Bronchial epithelial cell (primary cell): ENCODE data around the gene CUL3. TPM values are rescaled to one million over a fixed set of nuclear protein-coding genes. Genes with fewer than 3 reads are reported as not detected.

Source experiments
- DNase-seq: peaks from one replicate; pipeline ENCODE4 v3.0.0-alpha.2; 2010; ENCODE audit warnings: low read depth
- FAIRE-seq: peaks from 2 replicates; lab custom pipeline; 2011; peaks lifted over from hg19 to GRCh38; lab: Jason Lieb, UNC
- H3K27me3 ChIP-seq: 2 replicates; pipeline ENCODE4 v1.5.1; 2011; ENCODE audit warnings: low read length; ENCODE audit not compliant: control insufficient read depth, insufficient read depth
- H3K36me3 ChIP-seq: 2 replicates; pipeline ENCODE4 v1.5.1; 2011; ENCODE audit warnings: low read length; ENCODE audit not compliant: control insufficient read depth, insufficient read depth
- H3K4me3 ChIP-seq: 2 replicates; pipeline ENCODE4 v1.5.1; 2011; ENCODE audit warnings: mild to moderate bottlenecking, low read depth, low read length, control low read depth
- total RNA-seq: library from RNA; depleted of rRNA; stranded (reverse); fragments of >200 nt; gene quantifications from 2 replicates; pipeline ENCODE4 v1.2.1, GENCODE V29; 2014
- TF ChIP-seq, protein P1 (sequence below): IDR thresholded peaks from 2 replicates; pipeline ENCODE4 v1.5.1; 2011; ENCODE audit warnings: mild to moderate bottlenecking, moderate library complexity, low read length, control low read depth, inconsistent platforms; ENCODE audit not compliant: insufficient read depth, severe bottlenecking

Gene CUL3
- total RNA-seq, 1 donor from 2014 or later = 53.7 TPM

DNA sequence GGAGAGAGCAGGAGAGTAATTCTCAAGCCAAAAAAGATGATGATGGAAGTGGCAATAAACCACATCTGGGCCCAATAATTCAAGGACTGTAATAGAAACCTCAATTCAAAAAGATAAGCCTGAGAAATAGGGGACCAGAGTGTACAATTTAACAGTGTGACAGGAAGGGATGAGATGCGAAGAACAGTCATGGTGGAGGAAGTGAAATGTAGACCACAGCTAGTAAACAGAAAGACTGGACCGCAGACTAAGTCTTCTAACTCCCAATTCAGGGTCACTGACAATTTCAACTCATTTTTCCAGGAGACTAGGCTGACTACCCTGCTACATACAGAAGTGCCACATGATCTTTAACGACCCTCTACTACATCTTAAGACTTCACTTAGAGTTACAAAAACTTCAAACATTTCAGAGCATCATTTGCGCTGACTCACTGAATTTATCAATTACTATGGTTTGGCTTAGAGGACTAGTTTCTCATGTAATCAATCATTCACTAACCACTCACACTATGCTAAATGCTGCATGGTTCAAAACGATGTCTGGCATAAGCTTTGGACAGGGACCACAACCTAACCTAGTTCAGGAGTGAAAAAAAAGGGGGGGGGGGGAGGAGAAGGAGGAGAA, 9.0 kb downstream of the CUL3 start:
- Histone ChIP-seq H3K36me3 (no peaks in the 10 kb centered on the region), H3K27me3 (no peaks in the 10 kb centered on the region), H3K4me3 (no peak overlapping the region)
- peak; percentile 72 for FAIRE-seq
- TF ChIP-seq, protein P1, sequence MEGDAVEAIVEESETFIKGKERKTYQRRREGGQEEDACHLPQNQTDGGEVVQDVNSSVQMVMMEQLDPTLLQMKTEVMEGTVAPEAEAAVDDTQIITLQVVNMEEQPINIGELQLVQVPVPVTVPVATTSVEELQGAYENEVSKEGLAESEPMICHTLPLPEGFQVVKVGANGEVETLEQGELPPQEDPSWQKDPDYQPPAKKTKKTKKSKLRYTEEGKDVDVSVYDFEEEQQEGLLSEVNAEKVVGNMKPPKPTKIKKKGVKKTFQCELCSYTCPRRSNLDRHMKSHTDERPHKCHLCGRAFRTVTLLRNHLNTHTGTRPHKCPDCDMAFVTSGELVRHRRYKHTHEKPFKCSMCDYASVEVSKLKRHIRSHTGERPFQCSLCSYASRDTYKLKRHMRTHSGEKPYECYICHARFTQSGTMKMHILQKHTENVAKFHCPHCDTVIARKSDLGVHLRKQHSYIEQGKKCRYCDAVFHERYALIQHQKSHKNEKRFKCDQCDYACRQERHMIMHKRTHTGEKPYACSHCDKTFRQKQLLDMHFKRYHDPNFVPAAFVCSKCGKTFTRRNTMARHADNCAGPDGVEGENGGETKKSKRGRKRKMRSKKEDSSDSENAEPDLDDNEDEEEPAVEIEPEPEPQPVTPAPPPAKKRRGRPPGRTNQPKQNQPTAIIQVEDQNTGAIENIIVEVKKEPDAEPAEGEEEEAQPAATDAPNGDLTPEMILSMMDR = no peak
- DNase-seq = no peak

DNA sequence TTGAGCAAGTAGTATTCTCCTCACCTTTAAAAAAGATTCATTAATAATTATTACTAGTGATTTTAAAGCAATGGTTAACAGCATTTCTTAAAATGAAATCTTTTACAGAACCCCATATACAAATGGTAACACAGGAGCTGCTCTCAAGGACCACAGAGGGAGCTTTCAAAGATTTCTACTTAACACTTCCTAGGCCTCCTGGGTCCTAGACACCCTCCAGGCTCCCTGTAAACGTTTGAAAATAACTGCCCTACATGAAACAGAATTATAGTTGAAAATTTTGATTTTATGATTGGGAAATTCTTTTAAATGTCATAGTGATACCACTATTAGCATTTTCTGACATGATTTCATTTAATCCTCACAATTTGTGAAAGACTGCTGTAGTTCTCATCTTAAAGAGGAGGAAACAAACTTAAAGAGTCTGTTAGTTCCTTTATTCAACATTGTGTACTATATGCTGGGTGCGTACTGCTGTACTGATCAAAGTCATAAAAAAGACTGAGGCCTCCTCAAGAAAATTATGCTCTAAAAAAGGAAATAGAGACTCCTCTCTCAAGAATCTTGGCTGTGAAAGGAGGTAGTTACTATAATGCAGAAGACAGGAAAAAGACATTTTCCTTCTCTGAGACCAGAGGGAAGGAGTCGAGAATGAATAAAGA, 10.6 kb downstream of the CUL3 start:
- Histone ChIP-seq H3K27me3 (no peaks in the 10 kb centered on the region), H3K36me3 (no peaks in the 10 kb centered on the region), H3K4me3 (no peak overlapping the region)
- TF ChIP-seq, protein P1 = no peak
- DNase-seq = no peak
- FAIRE-seq = no peak

DNA sequence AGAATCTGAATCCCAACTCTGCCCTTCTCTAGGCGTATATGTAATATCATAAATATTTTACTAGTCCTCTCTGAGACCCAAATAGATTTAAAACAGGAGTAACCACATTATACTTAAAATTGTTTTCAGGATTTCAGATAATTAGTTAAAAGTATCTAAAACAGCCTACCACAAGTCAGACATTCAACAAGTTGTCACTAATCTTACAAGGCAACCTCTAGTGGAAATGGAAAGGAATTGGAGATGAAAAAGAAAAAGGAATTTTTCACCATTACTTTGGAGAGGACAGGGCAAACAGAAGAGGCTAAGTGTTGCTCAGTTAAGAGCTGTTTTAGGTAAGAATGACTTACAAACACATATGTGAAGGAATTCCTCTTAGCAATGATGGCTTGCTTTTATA, 11.4 kb downstream of the CUL3 start:
- no peak for FAIRE-seq
- no peak overlapping the region for H3K4me3 ChIP-seq
- H3K27me3 ChIP-seq = no peaks in the 10 kb centered on the region
- TF ChIP-seq, protein P1 = no peak
- H3K36me3 ChIP-seq = no peaks in the 10 kb centered on the region
- no peak for DNase-seq

DNA sequence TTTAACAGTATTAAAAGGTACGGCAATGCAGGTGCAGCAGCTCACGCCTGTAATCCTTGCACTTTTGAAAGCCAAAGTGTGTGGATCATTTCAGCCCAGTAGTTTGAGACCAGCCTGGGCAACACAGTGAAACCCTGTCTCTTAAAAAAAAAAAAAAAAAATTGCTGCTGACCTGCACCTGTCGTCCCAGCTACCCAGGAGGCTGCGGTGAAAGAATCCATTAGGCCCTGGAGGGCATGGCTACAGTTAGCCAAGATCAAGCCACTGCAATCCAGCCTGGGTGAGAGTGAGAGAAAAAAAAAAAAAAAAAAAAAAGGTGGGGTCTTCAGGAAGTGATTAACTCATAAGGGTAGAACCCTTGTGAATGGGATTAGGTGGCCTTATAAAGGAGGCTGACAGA, 12.8 kb downstream of the CUL3 start:
- no peak for FAIRE-seq

DNA sequence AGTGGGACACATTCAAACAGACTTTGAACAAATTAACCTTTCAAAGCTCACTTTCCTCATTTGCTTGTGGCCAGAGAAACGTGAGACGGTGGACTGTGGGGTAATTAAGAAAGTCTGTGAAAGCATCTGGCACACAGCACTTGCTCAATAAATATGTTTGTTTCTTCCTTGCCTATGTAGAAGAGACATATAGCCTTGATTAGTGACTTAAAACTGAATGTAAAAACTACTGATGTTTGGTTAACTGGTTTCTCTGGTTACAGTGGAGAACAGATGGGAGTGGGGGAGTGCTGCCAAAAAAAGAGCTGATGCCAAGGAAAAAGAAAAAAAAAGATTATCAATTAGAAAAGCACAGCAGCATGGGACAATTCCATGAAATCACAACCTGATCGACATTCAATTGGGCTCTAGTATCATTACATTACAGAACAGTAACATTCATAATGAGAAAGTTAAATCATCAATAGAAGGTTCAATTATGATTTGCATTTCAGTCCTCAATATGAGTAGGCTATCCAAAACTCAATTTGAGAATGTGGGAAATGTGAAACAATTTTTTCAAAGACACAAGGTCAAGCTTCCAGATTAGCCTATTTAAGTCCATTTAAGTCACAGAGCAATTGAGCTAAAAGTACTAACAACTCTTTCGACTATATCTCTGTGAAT, 14.7 kb downstream of the CUL3 start:
- Histone ChIP-seq H3K27me3 (no peaks in the 10 kb centered on the region), H3K4me3 (no peak overlapping the region), H3K36me3 (peaks cover 2% of the 10 kb centered on the region)
- TF ChIP-seq, protein P1 = no peak
- no peak for FAIRE-seq
- DNase-seq = no peak

More for the DNA sequence above, 12.8 kb downstream of the CUL3 start:
- DNase-seq = no peak
- no peaks in the 10 kb centered on the region for H3K36me3 ChIP-seq
- no peaks in the 10 kb centered on the region for H3K27me3 ChIP-seq
- TF ChIP-seq, protein P1 = no peak
- H3K4me3 ChIP-seq = no peak overlapping the region
